Kidney glomerular epithelial cell (primary cell): ENCODE data around the gene COQ4.
A peak's percentile ranks its signal among the peaks of the same experiment; 100 is the strongest.

ENCODE experiments used
- DNase-seq: peaks from one replicate; lab custom pipeline; 2025; lab: John Stamatoyannopoulos, UW

Gene COQ4

GRCh38 chr9:128322404-128323211 is at the start of gene COQ4, which contains the start of gene TRUB2:
TSS of gene COQ4 (plus strand) at chr9:128322839. CDS start at chr9:128322859, 20 bp downstream.
TSS of gene TRUB2 (minus strand) at chr9:128322447. CDS start at chr9:128322408, 39 bp downstream.
- DNase-seq: peak; percentile 95

GRCh38 chr9:128274245-128274644 is 48.4 kb upstream of the COQ4 start:
- DNase-seq: no peak

DNA sequence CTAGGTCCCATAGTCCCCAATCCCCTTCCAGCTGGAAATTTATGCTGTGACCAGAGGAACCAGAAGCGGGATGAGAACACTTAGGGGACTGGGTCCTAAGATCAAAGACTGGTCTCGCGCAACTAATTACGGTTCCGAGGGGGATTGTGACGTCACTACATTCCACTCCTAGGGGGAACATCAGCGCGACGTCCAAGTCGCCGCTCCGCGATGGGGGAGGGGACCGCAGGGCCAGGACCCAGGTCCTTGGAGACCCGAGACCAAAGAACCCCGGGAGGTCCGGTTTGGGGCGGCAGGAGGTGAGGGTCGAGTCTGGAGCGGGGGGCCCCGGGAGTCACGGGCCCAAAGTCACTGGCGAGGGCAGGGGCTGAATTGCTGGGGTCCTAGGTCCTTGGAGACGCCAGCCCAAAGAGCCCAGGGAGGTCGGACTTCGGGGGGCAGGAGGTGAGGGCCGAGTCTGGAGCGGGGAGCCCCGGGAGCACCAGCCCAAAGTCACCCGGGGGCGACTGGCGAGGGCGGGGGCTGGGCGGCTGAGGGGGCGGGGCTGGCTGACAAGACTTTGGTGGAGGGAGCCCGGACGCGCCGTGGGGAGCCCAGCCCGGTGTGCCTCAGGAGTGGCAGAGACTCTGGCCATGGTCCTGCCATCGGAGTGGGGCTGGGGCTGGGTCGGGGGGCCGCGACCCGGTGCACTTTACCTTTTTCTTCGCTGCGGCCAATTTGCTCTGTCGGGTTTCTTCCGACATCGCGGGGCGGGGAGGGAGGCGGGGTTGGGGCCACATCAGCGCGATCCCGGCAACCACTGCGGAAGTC is 47.2 kb upstream of the COQ4 start, which contains the start of gene GOLGA2:
TSS of gene GOLGA2 (minus strand) at position 810 of the 810 bp plus-strand sequence. CDS start at position 779, 31 bp downstream.
- DNase-seq: peak; percentile 2

GRCh38 chr9:128276008-128276573 is 46.5 kb upstream of the COQ4 start, which contains the start of gene SWI5:
TSS of gene SWI5 (plus strand) at chr9:128276276.
- DNase-seq: peak; percentile 100

GRCh38 chr9:128276574-128277270 is 45.9 kb upstream of the COQ4 start:
- DNase-seq: peak; percentile 1

DNA sequence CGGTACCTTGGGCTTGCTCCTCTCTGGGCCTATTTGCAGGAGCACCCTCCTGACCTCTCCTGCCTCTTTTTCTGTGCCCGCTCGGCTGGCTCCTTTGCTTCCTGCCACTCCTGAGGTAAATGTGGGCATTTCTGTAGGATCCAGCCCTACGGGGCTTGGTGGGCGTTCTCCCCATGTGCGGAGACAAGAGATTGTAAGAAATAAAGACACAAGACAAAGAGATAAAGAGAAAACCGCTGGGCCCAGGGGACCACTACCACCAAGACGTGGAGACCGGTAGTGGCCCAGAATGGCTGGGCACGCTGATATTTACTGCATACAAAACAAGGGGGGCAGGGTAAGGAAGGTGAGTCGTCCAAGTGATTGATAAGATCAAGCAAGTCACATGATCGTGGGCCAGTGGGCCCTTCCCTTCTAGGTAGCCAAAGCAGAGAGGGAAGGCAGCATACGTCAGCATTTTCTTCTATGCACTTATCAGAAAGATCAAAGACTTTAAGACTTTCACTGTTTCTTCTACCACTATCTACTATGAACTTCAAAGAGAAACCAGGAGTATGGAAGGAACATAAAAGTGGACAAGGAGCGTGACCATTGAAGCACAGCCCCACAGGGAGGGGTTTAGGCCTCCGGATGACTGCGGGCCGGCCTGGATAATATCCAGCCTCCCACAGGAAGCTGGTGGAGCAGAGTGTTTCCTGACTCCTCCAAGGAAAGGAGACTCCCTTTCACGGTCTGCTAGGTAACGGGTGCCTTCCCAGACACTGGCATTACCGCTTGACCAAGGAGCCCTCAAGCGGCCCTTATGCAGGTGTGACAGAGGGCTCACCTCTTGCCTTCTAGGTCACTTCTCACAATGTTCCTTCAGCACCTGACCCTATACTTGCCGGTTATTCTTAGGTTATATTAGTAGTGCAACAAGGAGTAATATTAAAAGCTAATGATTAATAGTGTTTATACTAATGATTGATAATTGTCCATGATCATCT is 43.3 kb upstream of the COQ4 start:
- peak; percentile 37 for DNase-seq

- DNase-seq: no peak
Observed at GRCh38 chr9:128280084-128280622, 42.5 kb upstream of the COQ4 start.

DNA sequence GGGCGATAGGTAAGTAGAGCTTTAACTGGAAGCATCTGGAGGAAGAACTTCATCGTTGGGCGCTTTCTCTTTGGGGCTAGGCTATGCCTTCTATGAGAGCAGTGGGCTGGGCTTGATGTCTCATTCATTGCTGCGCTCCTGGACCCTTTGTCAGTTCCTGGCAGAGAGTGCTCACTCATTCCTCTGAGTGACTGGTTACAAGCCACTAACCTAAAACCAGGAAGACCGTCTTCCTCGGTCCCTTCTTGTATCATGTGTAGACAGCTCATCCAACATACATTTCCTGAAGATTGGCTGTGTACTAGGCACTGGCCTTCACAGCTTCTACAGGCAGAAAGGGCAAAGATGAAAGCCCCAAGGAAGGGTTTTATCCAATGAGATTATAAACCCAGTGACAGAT is 40.1 kb upstream of the COQ4 start:
- DNase-seq: no peak

DNA sequence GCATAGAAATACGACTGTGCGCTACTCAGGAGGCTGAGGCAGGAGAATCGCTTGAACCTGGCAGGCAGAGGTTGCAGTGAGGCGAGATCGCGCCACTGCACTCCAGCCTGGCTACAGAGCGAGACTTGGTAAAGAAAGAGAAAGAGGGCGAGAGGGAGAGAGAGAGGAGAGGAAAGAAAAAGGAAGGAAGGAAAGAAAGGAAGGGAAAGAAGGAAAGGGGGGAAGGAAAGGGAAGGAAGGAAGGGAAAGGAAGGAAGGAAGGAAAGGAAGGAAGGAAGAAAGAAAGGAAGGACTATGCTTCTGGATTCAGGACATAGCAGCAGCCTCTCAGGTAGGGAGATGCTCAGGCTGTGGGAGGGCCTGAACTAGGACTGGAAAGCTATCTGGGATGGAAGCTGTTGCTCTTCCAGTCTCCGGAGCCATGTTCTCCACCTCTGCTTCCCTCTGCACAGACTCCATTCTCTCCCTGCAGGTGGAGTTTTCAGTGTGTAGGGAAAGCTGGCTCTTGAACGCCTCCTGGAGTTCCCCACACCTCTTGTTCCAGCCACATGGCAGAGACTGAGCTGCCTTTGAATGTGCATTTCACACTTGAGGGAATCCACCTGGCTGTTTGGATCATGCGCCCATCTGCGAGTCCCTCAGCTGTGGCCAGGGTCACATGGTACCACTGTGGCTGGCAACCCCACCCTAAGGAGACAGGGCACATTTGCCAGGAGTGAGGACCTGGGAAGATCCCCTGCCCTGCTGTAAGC is 37.4 kb upstream of the COQ4 start:
- DNase-seq: no peak

DNA sequence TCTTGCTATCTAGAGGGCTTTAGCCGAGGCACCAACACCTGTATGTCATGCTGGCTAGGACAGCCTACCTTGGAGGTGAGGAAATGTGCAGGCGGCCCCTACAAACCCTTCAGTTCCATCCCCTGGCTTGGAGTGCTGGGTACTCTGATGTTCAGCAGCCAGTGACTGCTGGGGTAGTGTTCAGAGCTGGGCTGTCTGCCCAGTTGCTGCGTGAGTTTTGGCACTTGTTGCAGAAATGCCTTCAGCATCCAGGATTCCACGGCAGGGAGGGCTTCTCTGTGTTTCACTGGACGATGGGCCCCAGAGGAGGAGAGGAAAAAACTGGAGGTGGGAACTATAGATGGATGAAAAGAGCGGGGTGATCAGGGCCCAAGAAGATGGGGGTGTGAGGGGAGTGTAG is 36.2 kb upstream of the COQ4 start:
- no peak for DNase-seq

DNA sequence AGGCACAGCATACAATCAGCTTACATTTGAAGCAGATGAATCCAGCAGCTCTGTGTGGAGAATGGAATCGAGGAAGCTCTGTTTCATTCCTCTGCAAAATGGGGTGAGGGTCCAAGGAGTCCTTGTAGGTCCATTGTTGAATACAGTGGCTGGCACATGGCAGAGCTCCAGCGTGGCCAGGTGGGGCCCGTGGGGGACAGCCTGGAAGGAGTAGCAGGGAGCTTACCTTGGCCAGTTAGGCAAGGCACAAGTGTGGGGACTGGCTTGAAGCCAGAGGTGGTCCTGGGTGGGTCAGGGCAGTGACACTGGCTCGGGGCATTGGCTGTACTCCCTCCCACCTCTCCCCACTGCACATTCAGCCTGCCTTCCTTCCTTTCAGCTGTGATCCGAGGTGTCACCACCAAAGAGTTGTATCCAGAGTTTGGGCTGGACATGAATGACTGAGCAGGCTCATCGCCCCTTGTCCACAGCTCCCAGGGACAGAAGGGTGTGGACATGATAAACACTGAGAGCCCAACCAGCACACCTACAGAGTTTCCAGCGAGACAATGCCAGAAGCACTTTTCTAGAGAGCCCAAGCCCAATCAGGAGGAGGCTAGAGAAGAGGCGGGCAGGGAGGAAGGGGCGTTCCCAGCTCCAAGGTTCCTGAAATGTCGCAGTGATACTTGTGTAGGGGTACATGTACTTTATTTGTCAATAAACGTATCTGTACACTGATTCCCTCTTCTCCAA is 34.2 kb upstream of the COQ4 start:
- DNase-seq: no peak

DNA sequence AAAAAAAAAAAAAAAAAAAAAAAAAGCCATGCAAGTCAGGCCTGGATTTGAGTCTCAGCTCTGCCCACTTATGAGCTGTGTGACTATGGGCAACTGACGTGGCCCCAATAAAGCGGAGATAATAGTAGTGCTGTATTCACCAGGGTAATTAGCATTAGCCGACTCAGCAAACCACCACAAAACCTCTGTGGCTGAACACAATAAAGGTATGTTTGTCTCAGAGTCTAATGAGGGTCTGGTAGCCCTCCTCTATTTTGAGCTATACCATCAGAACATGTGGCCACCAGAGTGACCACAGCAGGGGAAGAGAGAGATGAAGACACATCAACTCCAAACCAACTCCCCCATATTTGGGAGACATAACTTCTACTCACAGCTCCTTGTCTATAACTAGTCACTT is 30.6 kb upstream of the COQ4 start:
- no peak for DNase-seq

GRCh38 chr9:128293091-128293490 is 29.5 kb upstream of the COQ4 start:
- no peak for DNase-seq

GRCh38 chr9:128294142-128294541 is 28.5 kb upstream of the COQ4 start:
- DNase-seq: no peak

GRCh38 chr9:128296340-128297220 is 26.1 kb upstream of the COQ4 start:
- DNase-seq: no peak

- no peak for DNase-seq
Observed at GRCh38 chr9:128297221-128297773, 25.3 kb upstream of the COQ4 start.
